ENCODE measurements around the gene PYCR2. TPM values are rescaled to one million over a fixed set of nuclear protein-coding genes. Genes with fewer than 3 reads are reported as not detected.

Gene PYCR2
- total RNA-seq, 4 donors from 2014 or later: 31.9 to 50.3 (median 42.5) TPM

GRCh38 chr1:225906467-225906866 lies 17.6 kb downstream of the PYCR2 start:
- TF ChIP-seq POLR2A (IDR thresholded peaks at IDR 0.05): no peak
- no peak for TF ChIP-seq CTCF (IDR thresholded peaks at IDR 0.05 in 4 of 5, conservative IDR thresholded peaks at IDR 0.05 in 1 of 5)
- in situ Hi-C loops (cut with MboI; ENCODE audit: low sequenced_read_pairs in 4 of 4) (loop anchor here in 1 of 4 donors (5.0 kb wide), 1 partner anchor 429 kb away; no protein-coding TSS in a partner anchor), intact Hi-C loops (cut with DNase I; ENCODE audit: low total_unique reads) (no loop called here)
- Histone ChIP-seq H3K4me1 (no peaks in the 10 kb centered on the region), H3K9me3 (no peaks in the 10 kb centered on the region), H3K27me3 (no peaks in the 10 kb centered on the region), H3K36me3 (no peaks in the 10 kb centered on the region), H3K4me3 (no peak overlapping the region), H3K27ac (no peak overlapping the region)
- DNase-seq (no peak), ATAC-seq (no peak)

- DNase-seq (no peak), ATAC-seq (no peak)
- H3K36me3 ChIP-seq: no peaks in the 10 kb centered on the region
- H3K9me3 ChIP-seq: no peaks in the 10 kb centered on the region
- H3K27me3 ChIP-seq: no peaks in the 10 kb centered on the region
- intact Hi-C loops (cut with DNase I; ENCODE audit: low total_unique reads): no loop called here
- in situ Hi-C loops (cut with MboI; ENCODE audit: low sequenced_read_pairs in 4 of 4): no loop called here
- H3K4me3 ChIP-seq: no peak overlapping the region
- no peak overlapping the region for H3K27ac ChIP-seq
- H3K4me1 ChIP-seq: no peaks in the 10 kb centered on the region
- TF ChIP-seq POLR2A (IDR thresholded peaks at IDR 0.05) (no peak), CTCF (IDR thresholded peaks at IDR 0.05 in 4 of 5, conservative IDR thresholded peaks at IDR 0.05 in 1 of 5) (no peak)
These were observed 20.4 kb downstream of the PYCR2 start for GRCh38 chr1:225903623-225904022.

GRCh38 chr1:225899044-225899925 lies 24.8 kb downstream of the PYCR2 start:
- TF ChIP-seq CTCF (IDR thresholded peaks at IDR 0.05 in 4 of 5, conservative IDR thresholded peaks at IDR 0.05 in 1 of 5) (no peak), POLR2A (IDR thresholded peaks at IDR 0.05) (no peak)
- Histone ChIP-seq H3K9me3 (no peaks in the 10 kb centered on the region), H3K4me3 (no peak overlapping the region), H3K27me3 (no peaks in the 10 kb centered on the region), H3K27ac (no peak overlapping the region), H3K36me3 (no peaks in the 10 kb centered on the region), H3K4me1 (no peaks in the 10 kb centered on the region)
- in situ Hi-C loops (cut with MboI; ENCODE audit: low sequenced_read_pairs in 4 of 4): no loop called here
- intact Hi-C loops (cut with DNase I; ENCODE audit: low total_unique reads): no loop called here
- ATAC-seq (no peak), DNase-seq (no peak)

- Histone ChIP-seq H3K27me3 (no peaks in the 10 kb centered on the region), H3K36me3 (no peaks in the 10 kb centered on the region), H3K27ac (no peak overlapping the region), H3K4me1 (no peaks in the 10 kb centered on the region), H3K9me3 (no peaks in the 10 kb centered on the region), H3K4me3 (no peak overlapping the region)
- in situ Hi-C loops (cut with MboI; ENCODE audit: low sequenced_read_pairs in 4 of 4): no loop called here
- no peak for TF ChIP-seq POLR2A (IDR thresholded peaks at IDR 0.05)
- TF ChIP-seq CTCF (IDR thresholded peaks at IDR 0.05 in 4 of 5, conservative IDR thresholded peaks at IDR 0.05 in 1 of 5): no peak
- intact Hi-C loops (cut with DNase I; ENCODE audit: low total_unique reads): no loop called here
- ATAC-seq: no peak
- no peak for DNase-seq
These were observed 26.2 kb downstream of the PYCR2 start for GRCh38 chr1:225897595-225898514.
